NT2/D1 (cell line): ENCODE results near the gene ZKSCAN2.

Source experiments
- DNase-seq: peaks from one replicate; pipeline ENCODE4 v3.0.0-alpha.2; 2011; ENCODE audit warnings: low read depth, low spot score
- H3K27me3 ChIP-seq: 2 replicates; pipeline ENCODE4 v1.6.0; 2011; ENCODE audit warnings: mild to moderate bottlenecking; ENCODE audit not compliant: insufficient read length, insufficient read depth
- H3K36me3 ChIP-seq: 2 replicates; pipeline ENCODE4 v1.6.1; 2011; ENCODE audit warnings: mild to moderate bottlenecking, low read length, mixed read lengths; ENCODE audit not compliant: insufficient read depth, insufficient read length
- H3K4me1 ChIP-seq: 2 replicates; pipeline ENCODE4 v1.5.1; 2011; ENCODE audit not compliant: insufficient read depth, insufficient read length
- H3K4me3 ChIP-seq: 2 replicates; pipeline ENCODE4 v1.5.1; 2011; ENCODE audit warnings: low read depth; ENCODE audit not compliant: insufficient read length
- H3K9ac ChIP-seq: 2 replicates; pipeline ENCODE4 v1.6.0; 2011; ENCODE audit warnings: low read depth; ENCODE audit not compliant: insufficient read length
- H3K9me3 ChIP-seq: 2 replicates; pipeline ENCODE4 v1.5.1; 2011; ENCODE audit warnings: mild to moderate bottlenecking, low read length; ENCODE audit not compliant: insufficient read depth
- SUZ12 ChIP-seq: IDR thresholded peaks from 2 replicates; pipeline ENCODE4 v1.6.1; 2011; ENCODE audit not compliant: insufficient read length, insufficient read depth; ENCODE audit errors: extremely low read depth
- YY1 ChIP-seq: IDR thresholded peaks from 2 replicates; pipeline ENCODE4 v1.6.1; 2011; ENCODE audit not compliant: insufficient read length, insufficient read depth
- ZNF274 ChIP-seq: IDR thresholded peaks from 2 replicates; pipeline ENCODE4 v1.6.1; 2011; ENCODE audit warnings: mild to moderate bottlenecking, low read depth, low read length

The ZKSCAN2 gene

GRCh38 chr16:25210758-25211157, 46.9 kb downstream of the ZKSCAN2 start:
- H3K9me3 ChIP-seq, result no peaks in the 10 kb centered on the region
- H3K4me3 ChIP-seq, result no peak overlapping the region
- TF ChIP-seq ZNF274, result no peak
- no peak for TF ChIP-seq YY1
- TF ChIP-seq SUZ12, result no peak
- H3K36me3 ChIP-seq, result no peaks in the 10 kb centered on the region
- no peak for DNase-seq
- H3K27me3 ChIP-seq, result no peaks in the 10 kb centered on the region
- H3K4me1 ChIP-seq, result no peaks in the 10 kb centered on the region
- no peak overlapping the region for H3K9ac ChIP-seq

DNA sequence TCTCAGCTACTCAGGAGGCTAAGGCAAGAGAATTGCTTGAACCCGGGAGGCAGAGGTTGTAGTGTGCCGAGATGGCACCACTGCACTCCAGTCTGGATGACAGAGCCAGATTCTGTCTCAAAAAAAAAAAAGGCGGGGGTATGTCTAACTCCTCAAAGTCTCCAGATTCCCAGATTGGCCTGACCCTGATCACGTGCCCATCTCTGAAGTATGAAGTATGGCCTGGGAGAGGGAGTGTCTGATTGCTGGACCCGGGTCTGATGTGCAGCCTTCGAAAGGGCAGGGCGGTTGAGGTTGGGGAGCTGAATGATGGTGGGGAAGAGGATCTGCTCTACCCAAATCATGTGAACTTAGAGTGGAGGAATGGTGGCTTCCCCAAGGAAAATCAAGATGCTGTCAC, 58.2 kb downstream of the ZKSCAN2 start:
- no peak for DNase-seq
- H3K9ac ChIP-seq, result no peak overlapping the region
- H3K36me3 ChIP-seq, result no peaks in the 10 kb centered on the region
- TF ChIP-seq YY1 (no peak), SUZ12 (no peak), ZNF274 (no peak)
- no peak overlapping the region for H3K4me3 ChIP-seq
- H3K27me3 ChIP-seq, result no peaks in the 10 kb centered on the region
- no peaks in the 10 kb centered on the region for H3K9me3 ChIP-seq
- no peaks in the 10 kb centered on the region for H3K4me1 ChIP-seq

GRCh38 chr16:25198021-25198420, 59.6 kb downstream of the ZKSCAN2 start:
- H3K9ac ChIP-seq, result no peak overlapping the region
- H3K36me3 ChIP-seq, result no peaks in the 10 kb centered on the region
- DNase-seq, result no peak
- no peak for TF ChIP-seq ZNF274
- TF ChIP-seq SUZ12, result no peak
- no peak for TF ChIP-seq YY1
- H3K4me1 ChIP-seq, result no peaks in the 10 kb centered on the region
- no peaks in the 10 kb centered on the region for H3K9me3 ChIP-seq
- H3K27me3 ChIP-seq, result no peaks in the 10 kb centered on the region
- no peak overlapping the region for H3K4me3 ChIP-seq

DNA sequence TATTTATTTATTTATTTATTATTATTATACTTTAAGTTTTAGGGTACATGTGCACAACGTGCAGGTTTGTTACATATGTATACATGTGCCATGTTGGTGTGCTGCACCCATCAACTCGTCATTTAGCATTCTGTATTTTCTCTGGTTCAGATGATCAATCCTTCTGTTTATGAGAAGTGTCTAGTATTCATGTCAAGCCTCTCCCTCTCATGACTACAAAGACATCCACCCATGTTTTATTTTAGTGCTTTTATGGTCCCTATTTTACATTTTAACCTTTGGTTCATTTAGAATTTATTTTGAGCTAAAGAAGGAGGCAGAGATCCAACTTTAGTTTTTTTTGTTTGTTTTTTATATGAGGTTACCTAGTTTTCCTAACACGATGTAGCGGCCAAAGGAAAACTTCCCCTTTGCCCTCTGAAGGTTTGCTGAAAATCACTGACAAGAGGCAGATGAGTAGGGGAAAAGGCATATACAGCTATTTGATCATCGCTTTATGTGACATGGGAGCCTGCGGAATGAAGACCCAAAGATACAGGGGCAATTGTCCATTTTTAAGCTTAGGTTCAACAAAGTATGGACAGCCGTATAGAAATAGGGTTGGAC, 63.3 kb downstream of the ZKSCAN2 start:
- Histone ChIP-seq H3K9me3 (no peaks in the 10 kb centered on the region), H3K4me1 (no peaks in the 10 kb centered on the region), H3K4me3 (no peak overlapping the region), H3K27me3 (no peaks in the 10 kb centered on the region), H3K9ac (no peak overlapping the region), H3K36me3 (no peaks in the 10 kb centered on the region)
- TF ChIP-seq SUZ12 (no peak), ZNF274 (no peak), YY1 (no peak)
- no peak for DNase-seq

- TF ChIP-seq YY1 (no peak), ZNF274 (no peak), SUZ12 (no peak)
- no peaks in the 10 kb centered on the region for H3K36me3 ChIP-seq
- DNase-seq, result no peak
Observed at GRCh38 chr16:25192096-25192495, 65.5 kb downstream of the ZKSCAN2 start.

GRCh38 chr16:25189305-25189704, 68.3 kb downstream of the ZKSCAN2 start:
- Histone ChIP-seq H3K27me3 (no peaks in the 10 kb centered on the region), H3K4me3 (no peak overlapping the region), H3K4me1 (no peaks in the 10 kb centered on the region), H3K36me3 (no peaks in the 10 kb centered on the region), H3K9me3 (no peaks in the 10 kb centered on the region), H3K9ac (no peak overlapping the region)
- no peak for DNase-seq
- TF ChIP-seq SUZ12 (no peak), ZNF274 (no peak), YY1 (no peak)

More at GRCh38 chr16:25192096-25192495, 65.5 kb downstream of the ZKSCAN2 start:
- Histone ChIP-seq H3K27me3 (no peaks in the 10 kb centered on the region), H3K4me3 (no peak overlapping the region), H3K4me1 (no peaks in the 10 kb centered on the region), H3K9ac (no peak overlapping the region), H3K9me3 (no peaks in the 10 kb centered on the region)

- H3K4me3 ChIP-seq, result no peak overlapping the region
- no peaks in the 10 kb centered on the region for H3K4me1 ChIP-seq
- TF ChIP-seq SUZ12 (no peak), YY1 (no peak), ZNF274 (no peak)
Observed at GRCh38 chr16:25187491-25187795, 70.2 kb downstream of the ZKSCAN2 start.

More at GRCh38 chr16:25187491-25187795, 70.2 kb downstream of the ZKSCAN2 start:
- Histone ChIP-seq H3K27me3 (no peaks in the 10 kb centered on the region), H3K9ac (no peak overlapping the region), H3K9me3 (no peaks in the 10 kb centered on the region), H3K36me3 (no peaks in the 10 kb centered on the region)
- DNase-seq, result no peak
